ENCODE data around the gene LGALS9. TPM values are rescaled to one million over a fixed set of nuclear protein-coding genes. Genes with fewer than 3 reads are reported as not detected.
"Not testable (repeated sequence)": the region's sequence is repeated elsewhere in the genome, so short reads cannot be mapped to it uniquely, and the experiment has no call there.

LGALS9 gene
- total and polyA plus RNA-seq, 12 donors: 7.5 to 79.1 (median 17.5) TPM

DNA sequence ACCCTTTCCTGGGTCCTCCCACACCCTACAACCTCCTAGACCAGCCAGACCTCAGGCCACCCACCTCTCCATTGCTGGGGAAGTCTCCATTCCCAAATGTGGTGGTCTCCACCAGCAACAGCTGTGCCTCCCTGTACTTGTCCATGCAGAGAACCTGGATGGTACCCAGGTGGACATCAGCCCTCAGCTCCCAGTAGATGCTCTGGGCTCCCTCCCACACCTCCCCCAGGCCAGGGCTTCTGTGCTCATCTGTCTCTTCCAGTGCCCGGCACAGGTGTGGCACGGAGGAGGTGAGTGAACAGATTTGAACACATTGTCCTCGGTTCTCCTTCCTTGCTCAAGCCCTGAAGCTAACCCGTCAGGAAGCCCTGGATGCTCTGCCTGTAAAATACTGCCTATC is 34.6 kb downstream of the LGALS9 start:
- DNase-seq (no peak), ATAC-seq (no peak)
- Histone ChIP-seq H3K27ac (no peak overlapping the region), H3K36me3 (no peaks in the 10 kb centered on the region), H3K9me3 (no peaks in the 10 kb centered on the region), H3K4me1 (no peaks in the 10 kb centered on the region), H3K27me3 (no peaks in the 10 kb centered on the region), H3K4me3 (no peak overlapping the region)
- 80 to 92% methylated on average over 4 of the region's 4 CpGs for WGBS, 2 donors
- TF ChIP-seq, protein P1, sequence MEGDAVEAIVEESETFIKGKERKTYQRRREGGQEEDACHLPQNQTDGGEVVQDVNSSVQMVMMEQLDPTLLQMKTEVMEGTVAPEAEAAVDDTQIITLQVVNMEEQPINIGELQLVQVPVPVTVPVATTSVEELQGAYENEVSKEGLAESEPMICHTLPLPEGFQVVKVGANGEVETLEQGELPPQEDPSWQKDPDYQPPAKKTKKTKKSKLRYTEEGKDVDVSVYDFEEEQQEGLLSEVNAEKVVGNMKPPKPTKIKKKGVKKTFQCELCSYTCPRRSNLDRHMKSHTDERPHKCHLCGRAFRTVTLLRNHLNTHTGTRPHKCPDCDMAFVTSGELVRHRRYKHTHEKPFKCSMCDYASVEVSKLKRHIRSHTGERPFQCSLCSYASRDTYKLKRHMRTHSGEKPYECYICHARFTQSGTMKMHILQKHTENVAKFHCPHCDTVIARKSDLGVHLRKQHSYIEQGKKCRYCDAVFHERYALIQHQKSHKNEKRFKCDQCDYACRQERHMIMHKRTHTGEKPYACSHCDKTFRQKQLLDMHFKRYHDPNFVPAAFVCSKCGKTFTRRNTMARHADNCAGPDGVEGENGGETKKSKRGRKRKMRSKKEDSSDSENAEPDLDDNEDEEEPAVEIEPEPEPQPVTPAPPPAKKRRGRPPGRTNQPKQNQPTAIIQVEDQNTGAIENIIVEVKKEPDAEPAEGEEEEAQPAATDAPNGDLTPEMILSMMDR (IDR thresholded peaks at IDR 0.05): no peak
- intact Hi-C loops (cut with DNase I): loop anchor here in 2 of 10 donors (10.0 kb wide), 3 partner anchors 81 to 209 kb away; no protein-coding TSS in a partner anchor

DNA sequence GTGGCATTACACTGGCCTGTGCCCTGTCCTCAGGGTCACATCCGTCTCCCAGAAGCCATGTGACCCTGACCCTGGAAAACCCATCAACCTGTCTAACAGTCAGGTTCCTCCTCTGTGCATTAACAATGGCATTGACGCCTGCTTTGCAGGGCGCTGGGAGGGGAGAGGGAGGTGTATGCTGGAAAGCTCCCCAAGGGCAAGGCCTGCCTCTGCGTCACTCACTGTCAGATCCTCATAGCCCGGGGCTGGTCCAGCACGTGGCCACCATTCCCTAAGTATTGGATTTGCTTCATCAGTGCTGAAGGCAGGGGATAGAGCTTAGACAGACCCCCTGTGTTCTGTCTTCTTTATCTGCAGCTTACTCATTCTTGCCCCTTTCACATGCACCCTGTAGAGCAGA is 35.3 kb downstream of the LGALS9 start:
- not testable (repeated sequence) for DNase-seq, ATAC-seq, H3K27ac ChIP-seq, H3K36me3 ChIP-seq, H3K27me3 ChIP-seq, H3K4me3 ChIP-seq, H3K4me1 ChIP-seq, H3K9me3 ChIP-seq
- intact Hi-C loops (cut with DNase I): loop anchor here in 2 of 10 donors (10.0 kb wide), 3 partner anchors 81 to 209 kb away; no protein-coding TSS in a partner anchor
- 71 to 72% methylated on average over 6 of the region's 6 CpGs for WGBS, 2 donors

GRCh38 chr17:27666831-27667560 is 36.0 kb downstream of the LGALS9 start:
- H3K27ac ChIP-seq: no peak overlapping the region
- intact Hi-C loops (cut with DNase I): loop anchor here in 2 of 10 donors (10.0 kb wide), 3 partner anchors 82 to 208 kb away; no protein-coding TSS in a partner anchor

DNA sequence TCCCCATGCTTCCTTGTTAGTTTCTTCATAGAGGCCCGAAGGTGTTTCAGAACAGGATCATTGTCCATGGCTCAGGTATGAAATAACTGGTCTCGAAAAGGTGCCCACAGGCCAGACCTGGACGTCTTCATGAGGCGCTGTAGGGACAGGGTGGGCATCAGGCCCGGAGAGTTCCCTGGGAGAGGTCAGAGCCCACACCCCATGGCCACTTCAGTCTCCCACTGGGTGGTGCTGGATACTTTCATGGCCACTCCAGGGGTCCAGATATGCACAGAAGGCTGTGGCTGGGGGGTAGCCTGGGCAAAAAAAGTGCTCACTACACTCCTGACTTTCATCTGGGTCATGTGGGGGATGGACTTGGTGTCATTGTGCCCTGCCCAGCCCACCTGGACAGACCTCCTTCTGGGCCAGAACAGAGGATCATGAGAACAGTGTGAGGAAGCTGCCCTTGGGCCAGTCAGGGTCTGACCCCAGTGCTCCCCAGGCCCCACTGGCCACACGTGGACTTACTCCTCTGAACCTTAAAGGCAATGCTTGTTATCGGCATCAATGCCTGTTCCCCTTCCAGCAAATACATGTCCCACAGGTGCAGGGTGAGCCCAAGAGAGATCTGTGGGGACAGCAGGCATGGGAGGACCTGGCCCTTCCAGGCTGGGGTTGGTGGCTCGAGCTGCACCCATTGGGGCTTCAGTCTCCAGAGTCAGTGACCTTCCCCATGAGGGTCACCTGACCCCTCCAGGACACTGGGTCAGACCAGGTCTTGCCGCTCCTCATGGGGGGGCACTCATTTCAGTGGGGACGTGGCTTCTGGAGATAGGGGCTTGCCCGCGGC is 36.9 kb downstream of the LGALS9 start:
- Histone ChIP-seq H3K4me1 (no peaks in the 10 kb centered on the region), H3K27me3 (no peaks in the 10 kb centered on the region), H3K9me3 (no peaks in the 10 kb centered on the region), H3K4me3 (no peak overlapping the region), H3K36me3 (no peaks in the 10 kb centered on the region), H3K27ac (no peak overlapping the region)
- DNase-seq (no peak), ATAC-seq (no peak)
- intact Hi-C loops (cut with DNase I): loop anchor here in 2 of 10 donors (10.0 kb wide), 3 partner anchors 83 to 207 kb away; no protein-coding TSS in a partner anchor
- TF ChIP-seq, protein P1 (IDR thresholded peaks at IDR 0.05): no peak
- WGBS, 2 donors: 87 to 89% methylated on average over 12 of the region's 12 CpGs

More at GRCh38 chr17:27666831-27667560, 36.0 kb downstream of the LGALS9 start:
- ATAC-seq (no peak), DNase-seq (no peak)
- H3K4me3 ChIP-seq: no peak overlapping the region
- no peaks in the 10 kb centered on the region for H3K9me3 ChIP-seq
- H3K36me3 ChIP-seq: no peaks in the 10 kb centered on the region
- WGBS, 2 donors: 84 to 93% methylated on average over 11 of the region's 11 CpGs
- H3K4me1 ChIP-seq: no peaks in the 10 kb centered on the region
- TF ChIP-seq, protein P1 (IDR thresholded peaks at IDR 0.05): no peak
- H3K27me3 ChIP-seq: no peaks in the 10 kb centered on the region

All from heart right ventricle (tissue), 16 donors.